Astrocyte of the cerebellum (primary cell): Measurements from ENCODE around the gene KCNK3.

Experiments
- DNase-seq: peaks from one replicate; pipeline ENCODE4 v3.0.0-alpha.2; 2011; ENCODE audit warnings: low read depth
- H3K4me3 ChIP-seq: 2 replicates; pipeline ENCODE4 v1.5.1; 2011; ENCODE audit warnings: mild to moderate bottlenecking, low read depth, low read length, moderate library complexity
- in situ Hi-C: cut with HindIII; loops from 2 replicates; pipeline ENCODE4 v1.10.0; 2017; ENCODE audit warnings: low sequenced_read_pairs
- TF ChIP-seq, protein P1 (sequence below): IDR thresholded peaks from 2 replicates; pipeline ENCODE4 v1.5.1; 2012; ENCODE audit warnings: low read length, low read depth, moderate library complexity, mild to moderate bottlenecking; ENCODE audit errors: missing control alignments

KCNK3 gene

GRCh38 chr2:26694001-26694400 lies 1.5 kb downstream of the KCNK3 start:
- DNase-seq: no peak
- TF ChIP-seq, protein P1, sequence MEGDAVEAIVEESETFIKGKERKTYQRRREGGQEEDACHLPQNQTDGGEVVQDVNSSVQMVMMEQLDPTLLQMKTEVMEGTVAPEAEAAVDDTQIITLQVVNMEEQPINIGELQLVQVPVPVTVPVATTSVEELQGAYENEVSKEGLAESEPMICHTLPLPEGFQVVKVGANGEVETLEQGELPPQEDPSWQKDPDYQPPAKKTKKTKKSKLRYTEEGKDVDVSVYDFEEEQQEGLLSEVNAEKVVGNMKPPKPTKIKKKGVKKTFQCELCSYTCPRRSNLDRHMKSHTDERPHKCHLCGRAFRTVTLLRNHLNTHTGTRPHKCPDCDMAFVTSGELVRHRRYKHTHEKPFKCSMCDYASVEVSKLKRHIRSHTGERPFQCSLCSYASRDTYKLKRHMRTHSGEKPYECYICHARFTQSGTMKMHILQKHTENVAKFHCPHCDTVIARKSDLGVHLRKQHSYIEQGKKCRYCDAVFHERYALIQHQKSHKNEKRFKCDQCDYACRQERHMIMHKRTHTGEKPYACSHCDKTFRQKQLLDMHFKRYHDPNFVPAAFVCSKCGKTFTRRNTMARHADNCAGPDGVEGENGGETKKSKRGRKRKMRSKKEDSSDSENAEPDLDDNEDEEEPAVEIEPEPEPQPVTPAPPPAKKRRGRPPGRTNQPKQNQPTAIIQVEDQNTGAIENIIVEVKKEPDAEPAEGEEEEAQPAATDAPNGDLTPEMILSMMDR: no peak
- H3K4me3 ChIP-seq: no peak overlapping the region
- in situ Hi-C loops: no loop called here

DNA sequence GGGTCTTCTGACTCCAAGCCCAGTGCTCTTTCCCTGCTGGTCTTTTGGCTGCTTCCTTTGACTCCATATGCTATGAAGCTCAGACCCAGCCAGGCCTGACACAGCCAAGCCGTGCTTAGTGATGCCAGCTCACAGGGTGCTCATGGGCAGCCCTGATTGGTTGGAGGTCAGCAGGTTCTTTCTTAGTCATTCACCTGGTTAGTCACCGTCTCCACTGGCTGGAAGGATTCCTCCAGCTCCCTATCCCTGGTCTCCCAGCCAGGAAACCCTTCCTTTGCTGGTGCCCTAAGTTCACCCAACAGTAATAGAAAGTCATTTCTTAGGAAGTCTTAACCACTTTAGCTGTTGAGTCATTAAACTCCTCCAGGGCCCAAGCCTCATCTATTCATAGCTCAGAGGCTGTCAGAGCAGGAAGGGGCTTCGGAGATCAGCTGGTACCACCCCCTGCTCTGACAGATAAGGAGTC lies 3.9 kb downstream of the KCNK3 start:
- peak; percentile 37 for DNase-seq
- in situ Hi-C loops: no loop called here
- TF ChIP-seq, protein P1: no peak

DNA sequence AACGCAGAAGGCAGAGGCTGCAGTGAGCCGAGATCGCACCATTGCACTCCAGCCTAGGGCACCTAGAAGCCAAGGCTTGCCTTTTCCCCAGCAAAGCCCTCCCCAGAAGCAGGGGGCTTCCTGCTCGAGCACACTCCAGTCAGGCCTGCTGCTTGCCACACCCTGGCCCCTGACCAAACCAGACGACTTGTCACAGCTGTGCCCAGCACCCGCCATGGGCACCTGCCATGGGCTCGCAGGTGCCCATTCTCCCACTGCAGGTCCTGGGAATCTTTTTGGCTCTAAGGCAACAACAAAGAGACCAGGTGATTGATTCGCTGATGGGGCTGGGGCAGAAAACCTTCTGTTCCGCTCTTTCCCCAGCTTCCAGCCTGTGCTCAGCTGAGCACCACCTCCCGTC lies 4.9 kb downstream of the KCNK3 start:
- TF ChIP-seq, protein P1: no peak
- no peak for DNase-seq
- in situ Hi-C loops: no loop called here
- no peak overlapping the region for H3K4me3 ChIP-seq

More for the DNA sequence above, 3.9 kb downstream of the KCNK3 start:
- H3K4me3 ChIP-seq: no peak overlapping the region

DNA sequence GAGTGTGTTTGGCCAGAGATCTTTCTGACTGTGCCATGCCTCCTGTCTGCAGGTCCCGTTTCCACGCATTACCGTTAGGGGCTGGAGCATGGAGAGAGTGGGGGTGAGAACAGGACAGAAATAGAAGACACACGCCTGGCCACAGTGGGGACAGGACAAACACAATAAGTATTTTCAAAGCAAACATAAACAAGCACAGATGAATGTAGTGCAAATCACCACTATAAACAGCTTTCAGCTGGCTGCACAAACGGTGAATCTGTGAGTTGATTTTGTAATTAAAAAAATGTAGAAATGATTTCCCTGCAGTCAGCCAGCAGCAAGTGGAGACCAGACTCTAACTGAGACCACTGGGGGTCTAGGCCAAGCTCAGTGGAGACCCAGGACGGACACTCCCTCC lies 6.8 kb downstream of the KCNK3 start:
- no peak overlapping the region for H3K4me3 ChIP-seq
- in situ Hi-C loops: no loop called here
- no peak for DNase-seq
- TF ChIP-seq, protein P1: no peak

- DNase-seq: no peak
- in situ Hi-C loops: no loop called here
- no peak overlapping the region for H3K4me3 ChIP-seq
- TF ChIP-seq, protein P1: no peak
These were observed 7.6 kb downstream of the KCNK3 start for GRCh38 chr2:26700078-26700477.

DNA sequence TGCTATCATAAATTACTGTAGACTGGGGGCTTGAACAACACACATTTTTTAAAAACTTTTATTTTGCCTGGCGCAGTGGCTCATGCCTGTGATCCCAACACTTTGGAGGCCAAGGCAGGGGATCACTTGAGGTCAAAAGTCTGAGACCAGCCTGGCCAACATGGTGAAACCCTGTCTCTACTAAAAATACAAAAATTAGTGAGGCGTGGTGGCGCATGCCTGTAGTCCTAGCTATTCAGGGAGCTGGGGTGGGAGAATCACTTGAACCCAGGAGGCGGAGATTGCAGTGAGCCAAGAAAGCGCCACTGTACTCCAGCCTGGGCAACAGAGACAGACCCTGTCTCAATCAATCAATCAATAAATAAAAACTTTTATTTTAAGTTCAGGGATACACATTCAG lies 9.1 kb downstream of the KCNK3 start:
- TF ChIP-seq, protein P1: no peak
- no peak for DNase-seq
- H3K4me3 ChIP-seq: no peak overlapping the region
- in situ Hi-C loops: no loop called here

DNA sequence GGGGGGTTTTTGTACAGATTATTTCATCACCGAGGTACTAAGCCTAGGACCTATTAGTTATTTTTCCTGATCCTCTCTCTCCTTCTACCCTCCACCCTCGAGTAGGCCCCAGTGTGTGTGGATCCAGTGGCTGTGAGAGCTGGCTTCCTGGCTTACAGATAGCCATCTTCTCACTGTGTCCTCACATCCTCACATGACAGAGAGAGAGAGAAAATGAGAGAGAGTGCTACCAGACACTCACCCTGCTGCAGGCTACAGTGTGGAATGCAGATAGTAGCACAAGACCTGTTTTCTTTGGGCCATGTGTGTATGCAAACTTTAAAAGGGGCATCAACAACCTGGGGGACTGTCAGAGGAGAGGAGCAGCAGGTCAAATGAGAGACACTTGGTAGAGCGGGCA lies 9.5 kb downstream of the KCNK3 start:
- no peak overlapping the region for H3K4me3 ChIP-seq
- DNase-seq: no peak
- in situ Hi-C loops: no loop called here
- TF ChIP-seq, protein P1: no peak
